Measurements from ENCODE around the gene SEC31A.
"Not testable (repeated sequence)": the region's sequence is repeated elsewhere in the genome, so short reads cannot be mapped to it uniquely, and the experiment has no call there.

SEC31A gene, protein sequence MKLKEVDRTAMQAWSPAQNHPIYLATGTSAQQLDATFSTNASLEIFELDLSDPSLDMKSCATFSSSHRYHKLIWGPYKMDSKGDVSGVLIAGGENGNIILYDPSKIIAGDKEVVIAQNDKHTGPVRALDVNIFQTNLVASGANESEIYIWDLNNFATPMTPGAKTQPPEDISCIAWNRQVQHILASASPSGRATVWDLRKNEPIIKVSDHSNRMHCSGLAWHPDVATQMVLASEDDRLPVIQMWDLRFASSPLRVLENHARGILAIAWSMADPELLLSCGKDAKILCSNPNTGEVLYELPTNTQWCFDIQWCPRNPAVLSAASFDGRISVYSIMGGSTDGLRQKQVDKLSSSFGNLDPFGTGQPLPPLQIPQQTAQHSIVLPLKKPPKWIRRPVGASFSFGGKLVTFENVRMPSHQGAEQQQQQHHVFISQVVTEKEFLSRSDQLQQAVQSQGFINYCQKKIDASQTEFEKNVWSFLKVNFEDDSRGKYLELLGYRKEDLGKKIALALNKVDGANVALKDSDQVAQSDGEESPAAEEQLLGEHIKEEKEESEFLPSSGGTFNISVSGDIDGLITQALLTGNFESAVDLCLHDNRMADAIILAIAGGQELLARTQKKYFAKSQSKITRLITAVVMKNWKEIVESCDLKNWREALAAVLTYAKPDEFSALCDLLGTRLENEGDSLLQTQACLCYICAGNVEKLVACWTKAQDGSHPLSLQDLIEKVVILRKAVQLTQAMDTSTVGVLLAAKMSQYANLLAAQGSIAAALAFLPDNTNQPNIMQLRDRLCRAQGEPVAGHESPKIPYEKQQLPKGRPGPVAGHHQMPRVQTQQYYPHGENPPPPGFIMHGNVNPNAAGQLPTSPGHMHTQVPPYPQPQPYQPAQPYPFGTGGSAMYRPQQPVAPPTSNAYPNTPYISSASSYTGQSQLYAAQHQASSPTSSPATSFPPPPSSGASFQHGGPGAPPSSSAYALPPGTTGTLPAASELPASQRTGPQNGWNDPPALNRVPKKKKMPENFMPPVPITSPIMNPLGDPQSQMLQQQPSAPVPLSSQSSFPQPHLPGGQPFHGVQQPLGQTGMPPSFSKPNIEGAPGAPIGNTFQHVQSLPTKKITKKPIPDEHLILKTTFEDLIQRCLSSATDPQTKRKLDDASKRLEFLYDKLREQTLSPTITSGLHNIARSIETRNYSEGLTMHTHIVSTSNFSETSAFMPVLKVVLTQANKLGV

DNA sequence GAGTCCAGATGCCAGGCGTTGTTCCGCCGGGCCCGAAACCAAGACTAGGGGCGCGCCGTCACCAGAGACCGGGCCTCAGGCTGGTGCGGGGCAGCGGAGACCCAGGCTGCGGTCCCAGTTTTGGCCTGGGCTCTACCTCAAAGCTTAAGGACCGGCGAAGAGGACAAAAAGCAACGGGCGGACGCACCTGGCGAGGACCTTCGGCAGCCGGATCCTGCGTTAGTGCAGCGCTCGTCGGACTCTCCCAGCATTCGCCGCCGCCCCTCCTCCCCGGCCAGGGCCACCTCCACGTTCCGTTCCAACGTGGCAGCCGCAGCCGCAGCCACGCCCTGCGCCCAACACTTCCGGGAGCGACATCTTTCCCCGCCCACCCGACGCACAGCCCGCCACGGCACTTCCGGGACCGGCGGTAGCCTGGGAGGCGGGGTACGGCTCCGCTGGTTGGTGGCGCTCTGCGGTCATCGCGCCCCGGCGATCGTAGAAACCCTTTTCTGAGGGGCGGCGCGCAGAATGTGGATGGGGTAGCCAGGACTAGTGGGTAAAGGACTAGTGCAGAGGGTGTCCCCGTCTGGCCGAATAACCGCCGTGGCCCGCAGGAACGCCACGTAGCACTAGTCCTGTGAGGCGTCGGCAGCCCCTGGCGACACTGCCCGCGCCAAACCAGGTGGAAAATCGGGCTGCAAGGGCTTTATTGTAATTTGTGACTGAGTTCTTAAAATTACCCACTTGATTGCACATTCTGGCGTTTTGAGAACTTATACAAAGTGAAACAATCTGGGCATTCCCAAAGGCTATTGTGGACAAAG lies at the start of gene SEC31A:
SEC31A (minus strand) TSS at position 253 of the 806 bp plus-strand sequence. CDS start 9,217 bp downstream, outside the sequence.
- peak; percentile 92 for DNase-seq

DNA sequence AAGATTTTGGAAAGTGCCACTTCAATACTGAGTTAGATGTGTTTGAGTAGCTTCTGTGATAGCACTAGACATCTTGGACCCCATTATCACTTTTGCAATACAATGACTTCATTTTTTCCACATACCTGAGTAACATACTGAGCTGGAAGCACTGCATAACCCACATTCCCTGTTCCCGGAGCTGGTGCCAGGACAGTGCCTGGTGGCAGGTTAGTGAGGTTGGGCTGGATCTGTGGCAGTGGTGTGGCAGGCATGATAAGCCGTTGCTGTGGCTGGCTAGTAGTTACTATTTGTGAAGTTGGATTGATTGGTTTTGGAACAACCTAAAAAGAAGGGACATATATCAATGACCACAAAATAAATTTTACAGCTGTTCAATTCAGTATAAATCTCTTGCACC lies 48.5 kb upstream of the SEC31A start:
- no peak for DNase-seq

DNA sequence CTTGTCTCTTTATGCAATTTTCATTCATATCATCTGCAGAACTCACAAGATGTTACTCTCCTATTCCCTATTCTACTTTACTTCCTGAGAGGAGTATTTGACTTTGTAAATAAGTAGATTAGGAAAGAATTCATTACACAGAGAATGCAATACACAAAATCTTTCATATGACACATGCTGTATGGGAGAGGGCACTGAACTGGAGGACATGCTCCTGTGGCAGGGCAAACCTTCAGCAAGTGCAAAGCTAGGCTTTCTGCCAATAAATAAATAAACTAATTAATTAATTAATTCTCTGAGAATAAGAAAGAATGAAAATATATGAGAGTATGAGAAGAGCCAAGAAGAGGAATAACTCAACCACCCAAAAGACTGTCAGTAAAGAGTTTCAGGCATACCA lies 43.5 kb upstream of the SEC31A start:
- DNase-seq = no peak

DNA sequence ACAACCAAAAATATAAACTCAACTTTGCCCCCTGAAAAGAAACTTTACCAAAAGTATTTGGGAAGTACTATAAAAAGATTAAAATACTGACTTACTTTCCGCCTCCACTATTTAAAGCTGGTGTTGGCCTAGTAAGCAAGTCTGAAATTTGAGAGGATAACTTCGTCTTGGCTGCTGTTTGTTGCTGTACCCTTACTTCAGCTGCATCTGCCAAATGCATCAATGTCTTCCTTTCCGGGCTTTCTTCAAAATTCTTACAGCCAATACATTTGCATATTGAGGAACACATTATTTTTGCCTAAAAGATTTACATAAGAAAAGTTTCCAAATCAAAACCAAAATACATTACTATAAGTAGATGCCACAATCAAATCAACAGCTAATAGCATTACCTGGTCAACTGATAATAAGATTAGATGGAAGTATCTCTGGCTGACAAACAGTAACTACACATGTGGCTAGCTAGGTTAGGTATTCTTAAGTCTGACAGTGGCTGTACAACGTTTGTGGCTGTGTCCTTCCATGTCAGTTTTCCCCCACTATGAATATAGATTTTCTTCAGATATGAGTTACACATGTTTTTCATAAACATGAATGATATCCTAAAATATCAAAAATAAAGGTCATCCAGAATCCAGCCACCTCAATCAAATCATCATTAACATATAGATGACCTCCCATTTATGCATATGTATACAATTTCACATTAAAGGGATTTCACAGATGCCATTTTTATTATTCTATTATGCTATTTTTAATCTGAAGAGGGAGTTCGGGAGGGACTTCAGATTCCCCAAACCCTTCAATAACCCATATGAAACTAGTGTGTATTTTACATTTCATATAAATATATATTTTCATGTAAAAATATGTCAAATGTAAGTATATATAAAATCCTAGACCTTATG lies 40.1 kb upstream of the SEC31A start:
- DNase-seq = no peak

DNA sequence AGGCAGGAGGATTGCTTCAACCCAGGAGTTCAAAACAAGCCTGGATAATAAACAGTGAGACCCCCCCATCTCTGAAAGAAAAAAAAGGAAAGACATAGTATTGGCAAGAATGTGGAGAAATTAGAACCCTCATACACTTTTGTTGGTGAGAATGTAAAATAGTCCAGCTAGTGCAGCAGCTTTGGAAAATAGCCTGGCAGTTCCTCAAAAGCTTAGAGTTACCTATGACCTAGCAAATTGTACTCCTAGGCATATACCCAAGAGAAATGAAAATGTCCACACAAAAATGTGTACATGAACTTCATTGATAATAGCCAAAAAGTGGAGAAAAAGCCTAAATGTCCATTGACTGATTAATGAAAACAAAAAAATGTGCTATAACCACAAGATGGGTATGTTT lies 30.8 kb upstream of the SEC31A start:
- no peak for DNase-seq

DNA sequence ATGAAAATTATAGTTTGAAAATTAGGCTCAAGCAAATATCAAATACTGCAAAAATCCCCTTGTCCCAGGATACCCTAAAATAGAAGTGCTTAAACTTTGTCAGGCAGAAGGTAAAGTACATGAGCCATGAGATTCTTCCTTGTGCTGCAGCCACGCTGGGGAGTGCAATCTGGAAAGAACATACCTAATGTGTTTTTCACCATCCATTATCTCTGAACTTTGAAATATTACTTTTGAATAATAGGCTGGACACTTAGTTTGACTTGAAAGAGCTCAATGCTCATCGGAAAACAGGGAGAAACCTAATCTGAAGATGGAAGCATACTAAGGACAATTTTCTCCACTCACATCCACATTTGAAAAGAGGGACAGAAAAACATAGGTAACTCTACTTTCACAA lies 28.4 kb upstream of the SEC31A start:
- DNase-seq = no peak

DNA sequence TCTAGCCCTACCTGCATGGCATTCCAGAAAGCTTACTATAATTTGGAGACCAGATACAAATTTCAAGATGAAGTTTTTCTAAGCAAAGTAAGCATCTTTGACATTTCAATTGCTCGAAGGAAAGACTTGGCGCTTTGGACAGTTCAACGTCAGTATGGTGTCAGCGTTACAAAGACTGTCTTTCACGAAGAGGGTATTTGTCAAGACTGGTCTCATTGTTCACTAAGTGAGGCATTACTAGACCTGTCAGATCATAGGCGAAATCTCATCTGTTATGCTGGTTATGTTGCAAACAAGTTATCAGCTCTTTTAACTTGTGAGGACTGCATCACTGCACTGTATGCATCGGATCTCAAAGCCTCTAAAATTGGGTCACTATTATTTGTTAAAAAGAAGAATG lies 27.1 kb upstream of the SEC31A start:
- DNase-seq = no peak

DNA sequence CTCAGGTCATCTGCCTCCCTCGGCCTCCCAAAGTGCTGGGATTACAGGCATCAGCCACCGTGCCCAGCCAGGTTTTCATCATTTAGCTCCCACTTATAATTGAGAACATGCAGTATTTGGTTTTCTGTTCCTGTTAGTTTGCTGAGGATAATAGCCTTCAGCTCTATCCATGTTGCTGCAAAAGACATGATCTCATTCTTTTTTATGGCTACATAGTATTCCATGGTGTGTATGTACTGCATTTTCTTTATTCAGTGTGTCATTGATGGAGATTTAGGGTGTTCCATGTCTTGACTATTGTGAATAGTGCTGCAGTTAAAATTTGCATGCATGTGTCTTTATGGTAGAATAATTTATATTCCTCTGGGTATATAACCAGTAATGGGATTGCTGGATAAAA lies 23.0 kb upstream of the SEC31A start:
- DNase-seq = not testable (repeated sequence)

DNA sequence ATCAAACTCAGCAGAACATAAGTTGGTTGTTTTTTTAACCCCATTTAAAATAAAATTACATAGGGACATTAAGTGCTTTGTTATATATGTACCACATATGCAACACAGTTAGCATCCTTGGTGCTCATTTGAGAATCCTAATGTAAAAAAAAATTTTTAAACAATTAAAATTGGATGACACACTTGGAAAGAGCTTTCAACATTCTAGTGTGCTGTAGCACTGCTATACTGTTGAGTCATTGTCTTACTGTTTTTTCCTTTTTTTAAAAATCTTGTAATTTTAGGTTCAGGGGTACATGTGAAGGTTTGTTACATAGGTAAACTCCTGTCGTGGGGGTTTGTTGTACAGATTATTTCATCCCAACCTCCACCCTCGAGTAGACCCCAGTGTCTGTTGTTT lies 22.4 kb upstream of the SEC31A start:
- no peak for DNase-seq

DNA sequence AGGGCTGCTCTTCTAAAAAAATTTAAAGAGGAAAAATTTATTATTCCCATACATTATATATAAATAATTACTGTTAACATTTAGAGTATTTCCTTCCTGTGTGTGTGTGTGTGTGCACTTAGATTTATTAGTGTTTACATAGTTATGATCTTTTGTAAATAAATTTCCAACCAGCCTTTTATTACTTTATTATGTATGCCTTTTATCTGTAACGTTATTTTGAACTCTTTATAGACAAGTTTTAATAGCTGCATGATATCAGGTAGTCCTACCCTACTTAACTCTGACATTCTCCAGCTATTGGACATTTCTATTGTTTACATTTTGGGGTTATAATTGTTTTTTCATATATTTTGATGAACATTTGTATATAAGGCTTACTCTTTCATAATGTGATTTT lies 18.4 kb upstream of the SEC31A start:
- DNase-seq = no peak

DNA sequence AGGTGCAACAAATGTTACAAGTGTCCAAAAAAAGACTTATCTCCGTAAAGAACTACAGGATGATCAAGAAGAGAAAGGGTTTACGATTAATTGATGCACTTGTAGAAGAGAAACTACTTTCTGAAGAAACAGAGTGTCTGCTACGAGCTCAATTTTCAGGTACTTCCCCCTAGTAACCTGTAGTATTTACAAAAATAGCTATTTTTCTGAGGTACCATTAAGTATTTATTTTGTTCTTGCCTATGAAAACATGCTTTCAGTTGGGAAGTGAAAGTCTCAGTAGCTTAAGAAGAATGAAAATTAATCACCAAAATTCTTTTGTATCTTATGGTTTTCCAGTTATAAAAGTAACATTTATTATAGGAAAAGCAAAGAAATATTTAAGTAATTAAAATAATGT lies 15.5 kb upstream of the SEC31A start:
- no peak for DNase-seq

DNA sequence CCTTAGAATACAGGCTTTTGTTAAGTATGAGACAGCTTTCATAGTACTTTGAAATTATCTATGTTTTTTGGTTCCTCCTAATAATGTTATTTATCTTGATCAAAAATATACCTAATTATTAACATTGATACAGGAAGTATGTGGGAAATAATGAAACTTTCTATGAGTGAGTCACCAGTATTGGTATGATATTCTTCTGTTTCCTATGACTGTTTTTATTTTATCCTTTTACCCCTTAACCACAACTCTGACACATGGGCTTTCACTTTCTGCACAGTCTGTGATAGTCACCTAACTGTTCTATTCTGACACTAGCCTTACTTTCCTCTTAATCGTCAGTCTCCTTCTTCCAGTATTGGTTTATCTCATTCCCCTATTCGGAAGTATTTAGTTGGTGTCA lies 14.3 kb upstream of the SEC31A start:
- no peak for DNase-seq

DNA sequence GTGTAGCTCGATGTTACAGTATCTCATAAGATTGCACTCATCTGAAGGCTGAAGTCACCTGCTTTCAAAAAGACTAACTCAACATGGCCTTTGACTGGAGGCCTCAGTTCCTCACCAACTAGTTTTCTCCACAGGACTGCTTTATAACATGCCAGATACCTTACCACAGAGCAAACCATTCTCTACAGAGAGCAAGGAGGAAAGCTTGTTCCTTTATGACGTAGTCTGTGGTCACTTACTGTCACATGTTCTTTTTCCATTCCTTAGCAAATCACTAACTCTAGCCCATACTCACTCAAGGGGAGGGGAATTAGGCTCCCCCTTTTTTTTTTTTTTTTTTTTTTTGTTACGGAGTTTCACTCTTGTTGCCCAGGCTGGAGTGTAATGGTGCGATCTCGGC lies 12.8 kb upstream of the SEC31A start:
- no peak for DNase-seq

DNA sequence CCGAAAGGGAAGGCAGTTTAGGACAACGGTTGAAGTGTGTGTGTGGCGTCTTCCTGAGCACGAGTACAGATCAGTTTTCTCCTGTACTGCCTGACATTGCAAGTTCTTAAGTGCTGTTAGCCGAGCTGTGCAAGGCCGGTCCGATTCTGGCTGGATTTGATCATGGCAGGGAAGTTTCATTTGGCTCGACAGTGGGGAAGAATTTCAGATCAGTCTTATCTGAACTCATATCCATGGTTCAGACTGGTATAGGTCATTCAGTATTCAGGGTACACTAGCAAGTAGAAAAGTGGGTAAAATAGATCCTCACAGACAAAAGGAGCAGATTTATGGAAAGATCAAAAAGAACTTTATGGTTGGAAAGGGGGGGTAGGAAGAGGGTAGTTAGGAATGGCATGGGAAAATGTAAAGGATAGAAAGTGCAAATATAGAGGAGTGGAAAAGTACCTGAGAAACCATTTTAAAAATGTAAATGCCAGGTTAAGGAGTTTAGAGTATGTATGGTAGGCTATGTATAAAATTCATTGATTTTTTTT lies 10.3 kb upstream of the SEC31A start:
- DNase-seq = no peak

DNA sequence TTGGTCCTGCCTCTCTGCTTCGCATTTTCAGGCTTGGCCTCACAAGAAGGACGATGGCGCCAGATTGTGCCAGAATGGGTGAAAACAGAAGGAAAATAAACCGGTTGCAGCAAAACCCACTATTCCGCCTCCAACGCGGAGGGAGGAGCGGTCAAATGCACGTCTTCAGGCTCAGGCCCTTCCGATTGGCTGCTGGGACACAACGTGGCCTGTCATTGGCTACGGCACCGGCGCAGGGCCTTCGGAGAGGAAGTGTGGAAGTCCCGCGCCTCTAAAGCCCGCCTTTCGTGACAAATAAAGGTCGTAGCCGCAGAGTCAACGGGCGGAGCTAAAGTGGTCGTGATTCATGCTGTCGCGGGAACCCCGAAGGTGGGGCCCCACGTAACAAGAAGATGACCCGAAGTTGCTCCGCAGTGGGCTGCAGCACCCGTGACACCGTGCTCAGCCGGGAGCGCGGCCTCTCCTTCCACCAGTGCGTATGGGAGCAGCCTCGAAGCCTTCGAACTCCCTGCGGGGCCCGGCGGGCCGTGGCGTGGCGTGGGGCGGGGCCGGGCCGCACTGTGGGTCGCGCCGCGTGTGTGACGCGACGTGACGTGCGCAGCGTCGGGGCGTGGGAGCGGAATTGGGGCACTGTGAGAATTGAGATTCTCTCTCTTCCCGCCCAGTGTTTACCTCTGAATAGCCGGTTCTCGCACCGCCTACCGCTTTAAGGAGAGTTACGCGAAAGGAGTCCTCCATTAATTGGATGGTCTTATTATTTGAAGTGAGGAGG lies 9.6 kb upstream of the SEC31A start, which contains the start of gene THAP9:
THAP9 (plus strand) TSS at position 325 of the 772 bp plus-strand sequence; CDS start at position 393, 68 bp downstream.
- peak; percentile 94 for DNase-seq

DNA sequence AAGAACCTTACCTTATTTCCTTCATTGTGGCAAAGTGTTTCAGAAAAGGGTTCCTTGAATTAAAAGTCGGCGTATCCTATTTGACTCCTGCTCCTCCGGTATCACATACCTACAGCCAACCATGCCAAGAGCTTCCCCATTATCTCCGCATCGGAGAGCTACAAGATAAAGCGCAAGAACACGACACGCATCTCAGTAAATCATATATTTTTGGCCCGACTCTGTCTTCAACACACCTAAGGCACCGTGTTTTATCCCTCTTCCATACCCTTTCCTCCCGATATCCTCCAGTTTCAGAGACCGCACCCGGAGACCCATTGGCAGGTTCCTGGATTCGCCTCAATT lies 9.1 kb upstream of the SEC31A start:
- peak; percentile 83 for DNase-seq

DNA sequence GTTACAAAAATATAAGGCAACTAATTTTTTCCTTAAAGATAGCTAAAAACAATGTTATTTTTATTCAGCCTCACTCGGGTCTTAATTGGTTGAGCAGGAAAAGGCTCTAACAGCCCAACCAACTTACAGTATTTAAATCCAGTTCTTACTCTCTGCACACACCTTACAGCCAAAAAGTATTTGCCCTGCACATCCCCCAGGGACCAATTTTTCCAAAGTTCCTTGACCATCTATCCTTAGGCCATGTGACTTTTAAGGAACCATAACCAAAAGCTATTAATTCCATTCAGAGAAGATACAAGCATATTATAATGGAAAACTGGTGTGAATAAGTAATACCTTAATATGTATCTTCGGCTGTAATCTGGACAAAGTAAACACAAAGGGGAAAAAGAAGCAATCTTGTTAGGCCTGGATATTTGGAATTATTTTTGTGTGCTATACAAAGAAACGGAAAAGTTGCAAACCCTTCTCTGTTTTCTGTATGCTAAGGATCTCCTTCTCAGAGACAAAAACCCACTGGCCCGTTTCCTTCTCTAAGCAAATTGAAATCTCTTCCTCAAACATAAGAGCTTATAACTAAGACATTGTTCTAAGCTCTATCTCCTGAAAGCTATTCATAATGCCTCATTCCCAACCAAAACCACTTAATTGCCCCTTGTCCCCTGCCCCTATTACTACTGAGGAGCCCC lies 8.6 kb upstream of the SEC31A start:
- peak; percentile 83 for DNase-seq

DNA sequence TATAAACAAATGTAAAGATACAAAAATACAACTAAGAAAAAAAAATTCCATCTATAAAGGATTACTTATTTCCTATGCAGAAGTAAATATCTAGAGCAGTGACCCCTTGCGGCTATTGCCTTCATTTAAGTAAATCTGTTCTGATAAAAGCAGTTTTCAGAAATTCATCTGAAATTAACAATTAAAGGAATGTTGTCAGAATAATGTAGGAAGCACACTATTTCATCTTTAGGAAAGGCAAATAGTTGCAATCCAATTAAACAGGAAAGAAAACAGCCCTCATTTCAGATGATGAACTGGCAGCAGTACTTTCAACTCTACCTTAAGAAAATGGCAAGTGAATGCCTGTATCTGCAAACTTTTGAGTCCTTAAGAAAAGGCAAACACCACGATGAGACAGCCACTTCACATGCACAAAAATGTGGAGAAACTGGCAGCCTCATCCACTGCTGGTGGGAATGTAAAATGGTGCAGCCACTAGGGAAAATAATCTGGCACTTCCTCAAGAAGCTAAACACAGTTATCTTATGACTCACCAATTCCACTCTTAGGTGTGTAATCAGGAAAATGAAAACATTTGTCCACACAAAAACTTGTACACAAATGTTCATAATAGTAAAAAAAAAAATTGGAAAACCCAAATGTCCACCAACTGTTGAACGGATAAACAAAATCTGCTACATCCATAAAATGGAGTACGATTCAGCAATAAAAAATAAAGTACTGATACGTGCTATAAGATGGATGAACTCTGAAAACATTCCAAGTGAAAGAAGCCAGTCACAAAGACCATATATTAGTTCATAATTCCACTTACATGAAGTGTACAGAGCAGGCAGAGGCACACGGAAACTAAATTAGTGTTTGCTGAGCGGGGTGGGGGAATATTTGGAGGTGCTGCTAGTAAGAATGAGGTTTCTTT lies 7.6 kb upstream of the SEC31A start:
- DNase-seq = no peak

All from KG1 (cell line).